ENCODE results near the gene GRID1.

GRID1 gene

GRCh38 chr10:86159797-86160196, 206.8 kb downstream of the GRID1 start:
- H3K4me3 ChIP-seq (replicated peaks; ENCODE audit: low read depth, low read length), result no peak overlapping the region
- TF ChIP-seq CTCF (IDR thresholded peaks at IDR 0.05; ENCODE audit: low read length, missing control alignments), result no peak
- DNase-seq (ENCODE audit: low read depth), result no peak

GRCh38 chr10:86155054-86155921, 211.3 kb downstream of the GRID1 start:
- no peak for TF ChIP-seq CTCF (IDR thresholded peaks at IDR 0.05; ENCODE audit: low read length, missing control alignments)
- no peak overlapping the region for H3K4me3 ChIP-seq (replicated peaks; ENCODE audit: low read depth, low read length)
- no peak for DNase-seq (ENCODE audit: low read depth)

DNA sequence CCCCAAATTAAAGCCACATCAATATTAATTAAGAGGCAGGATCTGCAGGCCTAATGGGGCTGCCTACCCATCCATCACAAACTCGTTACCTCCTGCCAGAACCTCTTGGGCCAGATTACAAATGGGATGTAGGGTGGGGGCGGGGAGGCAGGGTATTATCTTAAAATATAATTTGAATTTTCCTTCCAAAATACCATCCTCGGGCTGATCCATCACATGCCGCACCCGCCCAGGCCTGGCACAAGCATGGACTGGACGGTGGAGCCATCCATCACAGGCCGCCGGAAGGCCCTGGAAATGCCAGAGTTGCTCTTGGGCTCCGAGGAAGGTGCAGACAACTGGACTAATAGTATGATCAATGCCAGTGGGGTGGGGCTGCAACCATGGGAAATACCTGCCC, 212.8 kb downstream of the GRID1 start:
- no peak overlapping the region for H3K4me3 ChIP-seq (replicated peaks; ENCODE audit: low read depth, low read length)
- no peak for DNase-seq (ENCODE audit: low read depth)
- no peak for TF ChIP-seq CTCF (IDR thresholded peaks at IDR 0.05; ENCODE audit: low read length, missing control alignments)

- no peak for TF ChIP-seq CTCF (IDR thresholded peaks at IDR 0.05; ENCODE audit: low read length, missing control alignments)
- no peak for DNase-seq (ENCODE audit: low read depth)
- H3K4me3 ChIP-seq (replicated peaks; ENCODE audit: low read depth, low read length), result no peak overlapping the region
Observed at GRCh38 chr10:86152911-86153310, 213.7 kb downstream of the GRID1 start.

DNA sequence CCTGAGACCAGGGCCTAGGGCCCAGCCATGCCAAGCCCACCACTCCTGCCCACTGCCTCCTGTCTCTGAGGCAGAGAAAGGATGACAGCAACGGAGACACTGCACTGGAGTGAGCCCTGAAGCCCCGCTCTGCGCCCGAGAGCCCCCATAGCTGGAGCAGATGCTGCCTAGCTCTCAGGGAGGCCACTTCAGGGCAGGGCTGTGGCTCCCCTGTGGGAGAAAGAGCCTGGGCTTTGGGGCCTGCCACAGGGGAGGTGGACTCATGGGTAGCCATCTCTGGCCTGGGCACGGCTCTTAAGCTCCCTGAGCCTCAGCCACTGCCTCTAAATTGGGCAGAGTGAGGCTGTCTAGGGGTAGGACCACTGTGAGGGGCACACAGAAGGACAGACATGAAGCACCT, 214.2 kb downstream of the GRID1 start:
- no peak for TF ChIP-seq CTCF (IDR thresholded peaks at IDR 0.05; ENCODE audit: low read length, missing control alignments)
- DNase-seq (ENCODE audit: low read depth), result no peak
- no peak overlapping the region for H3K4me3 ChIP-seq (replicated peaks; ENCODE audit: low read depth, low read length)

DNA sequence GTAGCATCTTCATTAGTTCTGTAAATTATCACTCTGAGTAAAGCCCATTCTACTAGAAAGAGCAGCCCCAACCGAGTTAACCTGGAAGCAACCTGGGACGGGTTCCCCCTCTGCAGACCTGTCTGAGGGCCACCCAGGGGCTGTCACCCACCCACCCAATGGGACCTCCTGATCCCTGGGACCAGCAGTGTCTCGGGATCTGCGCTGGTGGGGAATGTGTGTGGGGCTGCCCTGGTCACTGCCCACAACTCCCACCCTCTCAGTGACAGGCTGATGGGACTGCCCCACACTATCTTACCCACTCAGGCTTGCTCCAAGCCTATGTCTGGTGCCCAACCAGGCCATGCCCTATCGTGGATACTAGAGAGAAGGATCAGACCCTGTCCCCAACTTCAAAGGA, 215.0 kb downstream of the GRID1 start:
- TF ChIP-seq CTCF (IDR thresholded peaks at IDR 0.05; ENCODE audit: low read length, missing control alignments), result no peak
- no peak for DNase-seq (ENCODE audit: low read depth)
- H3K4me3 ChIP-seq (replicated peaks; ENCODE audit: low read depth, low read length), result no peak overlapping the region

- DNase-seq (ENCODE audit: low read depth), result no peak
- TF ChIP-seq CTCF (IDR thresholded peaks at IDR 0.05; ENCODE audit: low read length, missing control alignments), result no peak
- H3K4me3 ChIP-seq (replicated peaks; ENCODE audit: low read depth, low read length), result no peak overlapping the region
Observed at GRCh38 chr10:86149257-86149656, 217.3 kb downstream of the GRID1 start.

Data from fibroblast of pulmonary artery (primary cell).